ENCODE measurements around the gene IRF7.

The IRF7 gene

DNA sequence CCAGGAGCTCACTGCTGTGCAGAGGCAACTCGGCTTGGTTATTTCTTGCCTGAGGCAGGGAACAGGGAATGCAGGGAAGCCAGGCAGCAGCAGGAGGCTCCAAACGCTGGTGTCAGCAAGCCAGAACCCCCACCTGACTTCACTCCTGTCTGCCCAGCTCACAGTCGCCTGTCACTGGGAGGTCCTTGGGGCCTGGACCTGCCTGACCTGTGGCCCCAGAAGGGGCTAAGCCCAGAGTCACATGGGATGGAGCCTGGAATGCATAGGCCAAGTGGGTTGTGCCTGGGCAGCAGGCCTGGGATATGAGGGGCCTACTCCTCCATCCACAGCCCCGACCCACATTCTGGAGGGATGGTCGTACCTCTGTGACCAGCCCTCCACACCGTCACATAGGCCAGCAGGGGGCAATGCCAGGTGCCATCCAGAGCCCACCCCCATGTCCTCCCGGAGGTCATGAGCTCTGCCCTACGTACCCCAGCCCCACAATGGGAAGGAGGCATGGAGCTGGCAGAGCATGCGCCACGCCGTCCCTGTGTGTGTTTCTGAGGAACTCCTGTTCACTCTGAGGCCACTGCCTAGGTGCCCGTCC lies 49.7 kb downstream of the IRF7 start:
- DNase-seq (ENCODE audit: low read depth in 2 of 2, low spot score in 1 of 2) = no peak

DNA sequence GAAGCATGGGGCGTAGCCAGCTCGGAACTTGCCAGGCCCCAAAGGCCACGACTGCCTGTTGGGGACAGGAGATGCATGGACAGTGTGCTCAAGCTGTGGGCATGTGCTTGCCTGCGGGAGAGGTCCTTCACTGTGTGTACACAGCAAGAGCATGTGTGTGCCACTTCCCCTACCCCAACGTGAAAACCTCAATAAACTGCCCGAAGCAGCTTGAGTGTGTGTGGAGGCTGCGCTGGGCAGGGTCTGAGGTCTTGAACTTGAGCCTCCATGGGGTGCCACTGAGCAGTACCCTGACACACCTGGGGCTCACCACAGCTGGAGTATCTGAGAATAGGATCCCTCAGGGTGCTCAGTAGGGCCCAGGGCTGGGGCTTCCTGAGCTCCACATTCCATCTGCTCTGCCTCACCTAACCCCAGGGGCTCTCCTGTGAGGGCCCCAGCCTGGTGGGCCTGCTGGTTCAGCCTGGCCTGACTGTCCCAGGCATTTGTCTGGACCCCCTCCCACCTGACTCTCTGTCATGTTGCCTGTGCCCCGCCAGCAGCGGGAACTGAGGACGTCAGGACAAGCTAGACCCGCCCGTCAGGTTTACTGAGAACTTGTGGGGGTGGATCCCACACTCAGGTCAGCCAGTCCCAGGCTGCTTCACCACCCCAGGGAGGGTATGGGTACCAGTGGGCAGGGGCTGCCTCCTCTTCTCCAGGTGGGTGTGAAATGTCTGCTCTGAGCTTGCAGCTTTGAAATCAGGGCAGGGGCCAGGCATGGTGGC lies 51.8 kb downstream of the IRF7 start:
- no peak for DNase-seq (ENCODE audit: low read depth in 2 of 2, low spot score in 1 of 2)

DNA sequence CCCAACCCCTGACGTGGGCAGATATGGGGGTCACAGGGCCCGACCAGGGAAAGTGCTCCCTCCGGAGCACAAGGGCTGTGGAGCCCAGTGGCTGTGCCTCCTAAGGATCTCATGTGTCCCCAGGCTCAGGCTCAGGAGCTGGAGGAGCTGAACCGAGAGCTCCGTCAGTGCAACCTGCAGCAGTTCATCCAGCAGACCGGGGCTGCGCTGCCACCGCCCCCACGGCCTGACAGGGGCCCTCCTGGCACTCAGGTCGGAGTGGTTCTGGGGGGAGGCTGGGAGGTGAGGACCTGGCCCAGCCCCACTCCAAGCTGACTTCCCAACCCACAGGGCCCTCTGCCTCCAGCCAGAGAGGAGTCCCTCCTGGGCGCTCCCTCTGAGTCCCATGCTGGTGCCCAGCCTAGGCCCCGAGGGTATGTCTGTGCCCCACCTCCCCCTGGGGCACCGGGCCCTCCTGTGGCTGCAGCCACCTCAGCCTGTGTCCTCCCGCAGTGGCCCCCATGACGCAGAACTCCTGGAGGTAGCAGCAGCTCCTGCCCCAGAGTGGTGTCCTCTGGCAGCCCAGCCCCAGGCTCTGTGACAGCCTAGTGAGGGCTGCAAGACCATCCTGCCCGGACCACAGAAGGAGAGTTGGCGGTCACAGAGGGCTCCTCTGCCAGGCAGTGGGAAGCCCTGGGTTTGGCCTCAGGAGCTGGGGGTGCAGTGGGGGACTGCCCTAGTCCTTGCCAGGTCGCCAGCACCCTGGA lies 52.5 kb downstream of the IRF7 start:
- no peak for DNase-seq (ENCODE audit: low read depth in 2 of 2, low spot score in 1 of 2)
